Measurements from ENCODE around the gene ZCCHC14. TPM values are rescaled to one million over a fixed set of nuclear protein-coding genes. Genes with fewer than 3 reads are reported as not detected.
A peak's percentile ranks its signal among the peaks of the same experiment; 100 is the strongest.

The ZCCHC14 gene
- total and polyA plus RNA-seq, 2 of the 13 experiments (the other 11 are each of a cell fraction or from before 2014, with no cell fraction given): 12.4 to 12.5 TPM

- TF ChIP-seq AHDC1 (CRISPR knock-in tag; IDR thresholded peaks at IDR 0.05; ENCODE audit: borderline replicate concordance) (peak; percentile 82; the same call in 1 of the 2 replicates), ZNF263 (CRISPR knock-in tag; IDR thresholded peaks at IDR 0.05) (peak; percentile 34; the same call in 1 of the 2 replicates), FLYWCH1 (CRISPR knock-in tag; IDR thresholded peaks at IDR 0.05) (no peak), ZNF773 (CRISPR knock-in tag; IDR thresholded peaks at IDR 0.05; ENCODE audit: borderline replicate concordance) (no peak), ARNTL (CRISPR knock-in tag; IDR thresholded peaks at IDR 0.05) (peak; percentile 91), ZNF12 (CRISPR knock-in tag; IDR thresholded peaks at IDR 0.05) (no peak; the same call in 1 of the 2 replicates), ZBTB10 (CRISPR knock-in tag; IDR thresholded peaks at IDR 0.05; ENCODE audit: borderline replicate concordance) (no peak; the same call in 1 of the 2 replicates), SNRNP70 (IDR thresholded peaks at IDR 0.05; ENCODE audit: low read depth, low read length) (no peak), FOXM1 (CRISPR knock-in tag; IDR thresholded peaks at IDR 0.05) (no peak), HMGA1 (CRISPR knock-in tag; conservative IDR thresholded peaks at IDR 0.05) (no peak), EZH2 (conservative IDR thresholded peaks at IDR 0.05; ENCODE audit: low read depth, low read length) (no peak), MYPOP (CRISPR knock-in tag; IDR thresholded peaks at IDR 0.05) (peak; percentile 83), FOXA1 (IDR thresholded peaks at IDR 0.05) (peak; percentile 39; the same call in 1 of the 2 replicates), FOXA1 (CRISPR knock-in tag; IDR thresholded peaks at IDR 0.05) (peak; percentile 91), CBX1 (IDR thresholded peaks at IDR 0.05; ENCODE audit: low read depth) (no peak), NR1H2 (CRISPR knock-in tag; IDR thresholded peaks at IDR 0.05; ENCODE audit: borderline replicate concordance, low read depth) (no peak), KDM1A (CRISPR knock-in tag; IDR thresholded peaks at IDR 0.05) (peak; percentile 71; the same call in 1 of the 2 replicates), MTA1 (CRISPR knock-in tag; IDR thresholded peaks at IDR 0.05; ENCODE audit: borderline replicate concordance) (peak; percentile 62; the same call in 1 of the 2 replicates)
These were observed 36.1 kb upstream of the ZCCHC14 start (continued) for GRCh38 chr16:87528690-87529579.

All from HepG2 (cell line).